Neural cell (in vitro differentiated cells): ENCODE measurements around the gene SPDYE2. TPM values are rescaled to one million over a fixed set of nuclear protein-coding genes. Genes with fewer than 3 reads are reported as not detected.
"Not testable (repeated sequence)": the region's sequence is repeated elsewhere in the genome, so short reads cannot be mapped to it uniquely, and the experiment has no call there.

Experiments used
- H2AFZ ChIP-seq: fragments of 200-600, 300-800 bp; sonication (generic), shearing (Covaris generic); 2 replicates; pipeline ENCODE4 v1.6.0; 2014; ENCODE audit warnings: low read depth, mild to moderate bottlenecking, antibody characterized with exemption, low read length, moderate library complexity
- H3F3A ChIP-seq: fragments of 200-600 bp; shearing (Covaris generic); 2 replicates; pipeline ENCODE4 v1.6.1; 2016; ENCODE audit warnings: mild to moderate bottlenecking, moderate library complexity, mixed read lengths, antibody characterized with exemption, low read length; ENCODE audit not compliant: insufficient read depth, poor library complexity, severe bottlenecking
- H3K27ac ChIP-seq: fragments of 200-600, 300-800 bp; sonication (generic), shearing (Covaris generic); 2 replicates; pipeline ENCODE4 v1.5.1; 2014; ENCODE audit warnings: mild to moderate bottlenecking, low read length, moderate library complexity
- H3K27me3 ChIP-seq: fragments of 300-800, 200-600 bp; sonication (generic), shearing (Covaris generic); 2 replicates; pipeline ENCODE4 v1.6.0; 2014; ENCODE audit warnings: mild to moderate bottlenecking, low read depth, low read length, moderate library complexity; ENCODE audit not compliant: insufficient read depth
- H3K36me3 ChIP-seq: fragments of 300-800, 200-600 bp; sonication (generic), shearing (Covaris generic); 2 replicates; pipeline ENCODE4 v1.5.1; 2014; ENCODE audit warnings: mild to moderate bottlenecking, antibody characterized with exemption, low read length, moderate library complexity; ENCODE audit not compliant: insufficient read depth
- H3K4me2 ChIP-seq: fragments of 300-800, 200-600 bp; sonication (generic), shearing (Covaris generic); 2 replicates; pipeline ENCODE4 v1.6.0; 2014; ENCODE audit warnings: mild to moderate bottlenecking, low read length
- H3K4me3 ChIP-seq: fragments of 300-800, 200-600 bp; sonication (generic), shearing (Covaris generic); 2 replicates; pipeline ENCODE4 v1.5.1; 2014; ENCODE audit warnings: mild to moderate bottlenecking, low read length, moderate library complexity
- H3K79me2 ChIP-seq: fragments of 200-600 bp; shearing (Covaris generic); replicated peaks from 2 replicates; pipeline ENCODE4 v1.6.0; 2014; ENCODE audit warnings: mild to moderate bottlenecking, low read length, moderate library complexity; ENCODE audit not compliant: insufficient read depth
- H3K9ac ChIP-seq: fragments of 300-800, 200-600 bp; sonication (generic), shearing (Covaris generic); 2 replicates; pipeline ENCODE4 v1.6.1; 2016; ENCODE audit warnings: mild to moderate bottlenecking, low read length, mixed read lengths
- H3K9me2 ChIP-seq: fragments of 200-600 bp; shearing (Covaris generic); 2 replicates; pipeline ENCODE4 v1.6.1; 2016; ENCODE audit warnings: mild to moderate bottlenecking, low read length, mixed read lengths; ENCODE audit not compliant: insufficient read depth
- H3K9me3 ChIP-seq: fragments of 200-600, 300-800 bp; sonication (generic), shearing (Covaris generic); 2 replicates; pipeline ENCODE4 v1.6.1; 2016; ENCODE audit warnings: mild to moderate bottlenecking, mixed run types, low read length, moderate library complexity, mixed read lengths
- H4K20me1 ChIP-seq: fragments of 200-600 bp; shearing (Covaris generic); 2 replicates; pipeline ENCODE4 v1.6.1; 2016; ENCODE audit warnings: mild to moderate bottlenecking, mixed run types; ENCODE audit not compliant: insufficient read depth
- polyA plus RNA-seq: library from polyadenylated mRNA; depleted of rRNA; stranded (reverse); fragments of >200 nt; gene quantifications from 2 replicates; pipeline ENCODE4 v1.2.3, GENCODE V29; 2014

SPDYE2 gene
- polyA plus RNA-seq, 1 donor from 2014 or later = not detected

- not testable (repeated sequence) for H2AFZ ChIP-seq, H3K4me3 ChIP-seq, H3K36me3 ChIP-seq, H4K20me1 ChIP-seq, H3K9ac ChIP-seq, H3K79me2 ChIP-seq, H3K27me3 ChIP-seq, H3F3A ChIP-seq, H3K27ac ChIP-seq, H3K4me2 ChIP-seq, H3K9me3 ChIP-seq, H3K9me2 ChIP-seq
Measured at GRCh38 chr7:102527182-102527581, 23.8 kb upstream of the SPDYE2 start.

- H3K9me3 ChIP-seq, H3K4me3 ChIP-seq, H2AFZ ChIP-seq, H3K36me3 ChIP-seq, H3K9me2 ChIP-seq, H3F3A ChIP-seq, H3K27ac ChIP-seq, H3K27me3 ChIP-seq, H3K79me2 ChIP-seq, H4K20me1 ChIP-seq, H3K9ac ChIP-seq, H3K4me2 ChIP-seq: not testable (repeated sequence)
Measured at GRCh38 chr7:102527822-102528793, 22.9 kb upstream of the SPDYE2 start.

- H3K27me3 ChIP-seq, H3K27ac ChIP-seq, H3K4me2 ChIP-seq: not testable (repeated sequence)
Measured at GRCh38 chr7:102531583-102531982, 19.4 kb upstream of the SPDYE2 start.

GRCh38 chr7:102532127-102532526, 18.9 kb upstream of the SPDYE2 start:
- not testable (repeated sequence) for H3K9me2 ChIP-seq, H4K20me1 ChIP-seq, H2AFZ ChIP-seq, H3K4me2 ChIP-seq, H3K27ac ChIP-seq, H3K9ac ChIP-seq, H3K27me3 ChIP-seq, H3K4me3 ChIP-seq, H3K9me3 ChIP-seq, H3F3A ChIP-seq, H3K36me3 ChIP-seq, H3K79me2 ChIP-seq

More at GRCh38 chr7:102531583-102531982, 19.4 kb upstream of the SPDYE2 start:
- H2AFZ ChIP-seq, H3K79me2 ChIP-seq, H3K9me2 ChIP-seq, H3F3A ChIP-seq, H3K9me3 ChIP-seq, H3K36me3 ChIP-seq, H3K9ac ChIP-seq, H4K20me1 ChIP-seq, H3K4me3 ChIP-seq: not testable (repeated sequence)

- not testable (repeated sequence) for H3K9me2 ChIP-seq, H3K27me3 ChIP-seq, H3K4me2 ChIP-seq, H3K9ac ChIP-seq, H3K4me3 ChIP-seq, H3K9me3 ChIP-seq, H2AFZ ChIP-seq, H4K20me1 ChIP-seq, H3F3A ChIP-seq, H3K79me2 ChIP-seq, H3K36me3 ChIP-seq, H3K27ac ChIP-seq
Measured at GRCh38 chr7:102535062-102535615, 15.9 kb upstream of the SPDYE2 start.

- H3K27ac ChIP-seq, H3K9me3 ChIP-seq, H3K27me3 ChIP-seq, H3F3A ChIP-seq, H3K9me2 ChIP-seq, H3K4me3 ChIP-seq, H3K36me3 ChIP-seq, H3K79me2 ChIP-seq, H3K9ac ChIP-seq, H4K20me1 ChIP-seq, H2AFZ ChIP-seq, H3K4me2 ChIP-seq: not testable (repeated sequence)
Measured at GRCh38 chr7:102540604-102541003, 10.4 kb upstream of the SPDYE2 start.

- not testable (repeated sequence) for H3K9me2 ChIP-seq, H3K9me3 ChIP-seq, H3K36me3 ChIP-seq, H3K4me2 ChIP-seq, H2AFZ ChIP-seq, H4K20me1 ChIP-seq, H3F3A ChIP-seq, H3K4me3 ChIP-seq, H3K9ac ChIP-seq, H3K27ac ChIP-seq, H3K27me3 ChIP-seq, H3K79me2 ChIP-seq
Measured at GRCh38 chr7:102542083-102542482, 8.9 kb upstream of the SPDYE2 start.

- not testable (repeated sequence) for H3K27me3 ChIP-seq, H3K36me3 ChIP-seq, H3K4me3 ChIP-seq, H3K79me2 ChIP-seq, H3K9me3 ChIP-seq, H3F3A ChIP-seq, H3K9ac ChIP-seq, H2AFZ ChIP-seq, H3K27ac ChIP-seq, H3K9me2 ChIP-seq, H4K20me1 ChIP-seq, H3K4me2 ChIP-seq
Measured at GRCh38 chr7:102542771-102543170, 8.3 kb upstream of the SPDYE2 start.
